ENCODE results near the gene QARS1. TPM values are rescaled to one million over a fixed set of nuclear protein-coding genes. Genes with fewer than 3 reads are reported as not detected.

QARS1 gene
- total RNA-seq, 1 experiment from 2014 or later: 346 TPM

GRCh38 chr3:49131576-49131975, 27.0 kb upstream of the QARS1 start:
- H3K4me2 ChIP-seq (ENCODE audit: low read length): peak overlapping the region; percentile 100
- no peaks in the 10 kb centered on the region for H3K9me3 ChIP-seq (ENCODE audit: control insufficient read depth in 1 of 2, insufficient read depth in 1 of 2, low read depth in 1 of 2, low read length in 2 of 2)
- H3K9me2 ChIP-seq (ENCODE audit: insufficient read depth): no peaks in the 10 kb centered on the region
- no peak for DNase-seq (ENCODE audit: low read depth, low spot score)
- H3K4me3 ChIP-seq (replicated peaks in 1 of 2; ENCODE audit: low read depth in 1 of 2, low read length in 2 of 2): peak overlapping the region; percentile 70 to 91
- ATAC-seq: no peak
- CTCF ChIA-PET: no interaction called here
- peaks cover 16 to 46% of the 10 kb centered on the region in 2 experiments for H3K4me1 ChIP-seq (ENCODE audit: control insufficient read depth in 1 of 2, insufficient read depth in 2 of 2, low read length in 2 of 2)
- TF ChIP-seq ELF1 (IDR thresholded peaks at IDR 0.05; ENCODE audit: borderline replicate concordance, low read depth): no peak
- no peak for TF ChIP-seq FOSL1 (IDR thresholded peaks at IDR 0.05; ENCODE audit: low read depth)
- no peak for TF ChIP-seq SIN3A (IDR thresholded peaks at IDR 0.05; ENCODE audit: low read depth)
- no peak for TF ChIP-seq YY1 (IDR thresholded peaks at IDR 0.05; ENCODE audit: extremely low read depth, insufficient replicate concordance, low read depth, low read length)
- TF ChIP-seq TCF7L2 (IDR thresholded peaks at IDR 0.05; ENCODE audit: borderline replicate concordance, extremely low read depth, insufficient read depth, insufficient read length): no peak
- TF ChIP-seq EZH2 (IDR thresholded peaks at IDR 0.05): no peak
- no peak for TF ChIP-seq MAX (IDR thresholded peaks at IDR 0.05)
- TF ChIP-seq POLR2A (IDR thresholded peaks at IDR 0.05; ENCODE audit: borderline replicate concordance, extremely low read depth, insufficient read depth, insufficient read length): no peak
- no peak for TF ChIP-seq EGR1 (IDR thresholded peaks at IDR 0.05; ENCODE audit: low read depth)
- TF ChIP-seq ZNF274 (IDR thresholded peaks at IDR 0.05; ENCODE audit: low read depth, low read length): no peak
- RAD21 ChIA-PET (ENCODE audit: low non-redundant PET in 1 of 2, low total read pairs in 2 of 2, uncharacterized antibody in 2 of 2, unreplicated experiment in 2 of 2): no interaction called here
- H2AFZ ChIP-seq (ENCODE audit: low read depth, low read length, poor library complexity, severe bottlenecking): no peak overlapping the region
- peaks cover 11% of the 10 kb centered on the region; the same call in 1 of the 2 replicates for H3K79me2 ChIP-seq (ENCODE audit: insufficient read depth, low read length)
- peaks cover 0 to 2% of the 10 kb centered on the region in 2 experiments; a peak in 1 of 4 replicates for H3K36me3 ChIP-seq (ENCODE audit: control insufficient read depth in 1 of 2, insufficient read depth in 2 of 2, low read length in 2 of 2)
- no TSS peak for BruUV-seq (replicated peaks)
- POLR2A ChIA-PET: interaction anchor here (1.4 to 2.7 kb wide), 3 partner anchors 11 to 102 kb away, joined by 5 to 10 read pairs (median 6); partner anchors contain the start of genes IMPDH2, KLHDC8B and USP19
- H3K27me3 ChIP-seq (ENCODE audit: insufficient read depth, low read length): no peaks in the 10 kb centered on the region
- intact Hi-C loops (cut with micrococcal nuclease): no loop called here
- H4K20me1 ChIP-seq (ENCODE audit: insufficient read depth): no peaks in the 10 kb centered on the region
- peak overlapping the region; percentile 89 for H3K27ac ChIP-seq (ENCODE audit: low read depth, low read length)
- H3K9ac ChIP-seq (ENCODE audit: low read length): peak overlapping the region; percentile 87; the same call in 1 of the 2 replicates

- ChIA-PET POLR2A (interaction anchor here (1.2 kb wide), 1 partner anchor 10 kb away, joined by 3 read pairs; the partner anchor contains the start of gene USP19), RAD21 (ENCODE audit: low non-redundant PET in 1 of 2, low total read pairs in 2 of 2, uncharacterized antibody in 2 of 2, unreplicated experiment in 2 of 2) (no interaction called here), CTCF (no interaction called here)
- Histone ChIP-seq H3K36me3 (ENCODE audit: control insufficient read depth in 1 of 2, insufficient read depth in 2 of 2, low read length in 2 of 2) (peaks cover 0 to 2% of the 10 kb centered on the region in 2 experiments; a peak in 1 of 4 replicates), H3K4me2 (ENCODE audit: low read length) (no peak overlapping the region), H2AFZ (ENCODE audit: low read depth, low read length, poor library complexity, severe bottlenecking) (no peak overlapping the region), H3K4me3 (replicated peaks in 1 of 2; ENCODE audit: low read depth in 1 of 2, low read length in 2 of 2) (no peak overlapping the region), H3K9ac (ENCODE audit: low read length) (no peak overlapping the region), H3K27me3 (ENCODE audit: insufficient read depth, low read length) (no peaks in the 10 kb centered on the region), H3K9me3 (ENCODE audit: control insufficient read depth in 1 of 2, insufficient read depth in 1 of 2, low read depth in 1 of 2, low read length in 2 of 2) (no peaks in the 10 kb centered on the region), H3K79me2 (ENCODE audit: insufficient read depth, low read length) (peaks cover 11% of the 10 kb centered on the region; the same call in 1 of the 2 replicates), H3K9me2 (ENCODE audit: insufficient read depth) (no peaks in the 10 kb centered on the region), H3K4me1 (ENCODE audit: control insufficient read depth in 1 of 2, insufficient read depth in 2 of 2, low read length in 2 of 2) (peaks cover 16 to 46% of the 10 kb centered on the region in 2 experiments), H4K20me1 (ENCODE audit: insufficient read depth) (no peaks in the 10 kb centered on the region), H3K27ac (ENCODE audit: low read depth, low read length) (no peak overlapping the region; the same call in 1 of the 2 replicates)
- ATAC-seq (no peak), DNase-seq (ENCODE audit: low read depth, low spot score) (no peak)
- no TSS peak for BruUV-seq (replicated peaks)
- intact Hi-C loops (cut with micrococcal nuclease): no loop called here
- TF ChIP-seq CBX3 (IDR thresholded peaks at IDR 0.05; ENCODE audit: low read depth) (no peak), ZBTB33 (IDR thresholded peaks at IDR 0.05; ENCODE audit: extremely low read depth, insufficient replicate concordance, low read length) (no peak), CTCF (IDR thresholded peaks at IDR 0.05 in 2 of 3, conservative IDR thresholded peaks at IDR 0.05 in 1 of 3; ENCODE audit: borderline replicate concordance in 1 of 3, insufficient read depth in 1 of 3, low read depth in 2 of 3, low read length in 2 of 3) (no peak)
Measured at GRCh38 chr3:49131040-49131439, 26.5 kb upstream of the QARS1 start.

Measured in HCT116 (cell line).